ENCODE results near the gene DMBX1.

DNA sequence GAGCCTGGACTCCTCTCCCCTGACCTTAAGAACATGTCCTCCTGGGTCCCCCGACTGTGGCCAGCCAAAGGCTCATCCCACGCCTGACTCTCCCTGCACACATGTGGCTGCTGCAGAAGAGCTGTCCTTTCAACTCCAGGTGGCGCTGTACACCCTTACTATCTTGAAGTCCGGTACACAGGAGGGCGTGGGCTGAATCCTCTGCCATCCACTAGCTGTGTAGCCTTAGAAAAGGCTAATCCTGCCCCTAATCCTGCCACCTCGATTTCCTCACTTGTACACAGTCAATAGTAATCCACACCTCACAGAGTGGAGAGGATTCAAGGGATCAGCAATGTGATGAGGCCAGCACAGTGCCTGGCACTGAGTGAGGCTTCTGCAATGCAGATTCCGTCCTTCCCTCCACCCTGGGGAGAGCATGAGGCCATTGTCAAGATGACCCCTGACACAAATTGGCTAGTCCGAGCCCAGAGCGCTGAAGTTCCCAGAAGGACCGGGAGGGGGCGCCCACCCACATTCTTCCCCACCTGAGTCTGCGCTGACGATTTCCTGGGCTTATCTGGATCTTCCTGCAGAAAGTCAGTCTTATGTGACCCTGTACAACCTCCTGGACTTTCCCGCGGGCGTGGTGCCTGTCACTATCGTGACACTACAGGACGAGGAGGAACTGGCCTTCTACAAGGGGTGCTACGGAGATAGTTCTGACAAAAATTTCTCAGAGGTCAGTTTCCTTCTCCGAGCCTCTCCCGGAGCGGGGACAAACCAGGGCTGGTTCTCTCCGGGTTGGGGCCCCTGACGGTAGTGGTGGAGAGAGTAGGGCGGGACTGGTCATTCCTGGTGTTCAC lies 47.1 kb upstream of the DMBX1 start:
- TF ChIP-seq, protein P1, sequence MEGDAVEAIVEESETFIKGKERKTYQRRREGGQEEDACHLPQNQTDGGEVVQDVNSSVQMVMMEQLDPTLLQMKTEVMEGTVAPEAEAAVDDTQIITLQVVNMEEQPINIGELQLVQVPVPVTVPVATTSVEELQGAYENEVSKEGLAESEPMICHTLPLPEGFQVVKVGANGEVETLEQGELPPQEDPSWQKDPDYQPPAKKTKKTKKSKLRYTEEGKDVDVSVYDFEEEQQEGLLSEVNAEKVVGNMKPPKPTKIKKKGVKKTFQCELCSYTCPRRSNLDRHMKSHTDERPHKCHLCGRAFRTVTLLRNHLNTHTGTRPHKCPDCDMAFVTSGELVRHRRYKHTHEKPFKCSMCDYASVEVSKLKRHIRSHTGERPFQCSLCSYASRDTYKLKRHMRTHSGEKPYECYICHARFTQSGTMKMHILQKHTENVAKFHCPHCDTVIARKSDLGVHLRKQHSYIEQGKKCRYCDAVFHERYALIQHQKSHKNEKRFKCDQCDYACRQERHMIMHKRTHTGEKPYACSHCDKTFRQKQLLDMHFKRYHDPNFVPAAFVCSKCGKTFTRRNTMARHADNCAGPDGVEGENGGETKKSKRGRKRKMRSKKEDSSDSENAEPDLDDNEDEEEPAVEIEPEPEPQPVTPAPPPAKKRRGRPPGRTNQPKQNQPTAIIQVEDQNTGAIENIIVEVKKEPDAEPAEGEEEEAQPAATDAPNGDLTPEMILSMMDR (IDR thresholded peaks at IDR 0.05) = peak; percentile 80 to 98 (median 84)
- TF ChIP-seq POLR2A (IDR thresholded peaks at IDR 0.05) = no peak
